Stomach smooth muscle (tissue), 2 donors: ENCODE measurements around the gene PTGES.
"Not testable (repeated sequence)": the region's sequence is repeated elsewhere in the genome, so short reads cannot be mapped to it uniquely, and the experiment has no call there.

Experiments used
- H3K27ac ChIP-seq: one replicate; pipeline ENCODE4 v1.7.0; 2013; ENCODE audit warnings: mild to moderate bottlenecking, low read length, inconsistent platforms
- H3K27me3 ChIP-seq, 2 donors: one replicate each; pipeline ENCODE4 v1.7.0; 2013; ENCODE audit warnings: low read length in 2 of 2; ENCODE audit not compliant: insufficient read depth in 2 of 2, control insufficient read depth in 1 of 2
- H3K36me3 ChIP-seq, 2 donors: one replicate each; pipeline ENCODE4 v1.7.0; 2013; ENCODE audit warnings: low read length in 2 of 2; ENCODE audit not compliant: control insufficient read depth in 2 of 2, insufficient read depth in 2 of 2
- H3K4me1 ChIP-seq: one replicate; pipeline ENCODE4 v1.7.0; 2013; ENCODE audit warnings: low read length; ENCODE audit not compliant: control insufficient read depth, insufficient read depth
- H3K4me3 ChIP-seq, 2 donors: one replicate each; pipeline ENCODE4 v1.7.0; 2013; ENCODE audit warnings: low read length in 2 of 2
- H3K9ac ChIP-seq, 2 donors: one replicate each; pipeline ENCODE4 v1.7.0; 2013; ENCODE audit warnings: low read length in 2 of 2, mild to moderate bottlenecking in 1 of 2
- H3K9me3 ChIP-seq, 2 donors: one replicate each; pipeline ENCODE4 v1.7.0; 2013; ENCODE audit warnings: low read length in 2 of 2; ENCODE audit not compliant: control insufficient read depth in 2 of 2
- donor health status: healthy.
- donor health status: Pancreatic carcinoma.

The PTGES gene

GRCh38 chr9:129759319-129759718, 6.5 kb upstream of the PTGES start:
- Histone ChIP-seq H3K27ac (no peak overlapping the region), H3K9ac (no peak overlapping the region), H3K9me3 (no peaks in the 10 kb centered on the region), H3K4me1 (peaks cover 10% of the 10 kb centered on the region), H3K36me3 (no peaks in the 10 kb centered on the region), H3K27me3 (no peaks in the 10 kb centered on the region), H3K4me3 (no peak overlapping the region)

GRCh38 chr9:129757045-129757444, 4.2 kb upstream of the PTGES start:
- peaks cover 21% of the 10 kb centered on the region for H3K4me1 ChIP-seq
- no peak overlapping the region for H3K27ac ChIP-seq
- no peaks in the 10 kb centered on the region for H3K9me3 ChIP-seq

GRCh38 chr9:129756191-129756590, 3.3 kb upstream of the PTGES start:
- Histone ChIP-seq H3K4me3 (no peak overlapping the region), H3K9me3 (no peaks in the 10 kb centered on the region), H3K27ac (no peak overlapping the region), H3K9ac (no peak overlapping the region), H3K36me3 (no peaks in the 10 kb centered on the region), H3K4me1 (peaks cover 21% of the 10 kb centered on the region), H3K27me3 (no peaks in the 10 kb centered on the region)

More at GRCh38 chr9:129757045-129757444, 4.2 kb upstream of the PTGES start:
- Histone ChIP-seq H3K36me3 (no peaks in the 10 kb centered on the region), H3K27me3 (no peaks in the 10 kb centered on the region), H3K4me3 (no peak overlapping the region), H3K9ac (no peak overlapping the region)

- peaks cover 21% of the 10 kb centered on the region for H3K4me1 ChIP-seq
- H3K4me3 ChIP-seq = no peak overlapping the region
- no peak overlapping the region for H3K9ac ChIP-seq
- H3K36me3 ChIP-seq = no peaks in the 10 kb centered on the region
- peaks cover 0 to under 1% of the 10 kb centered on the region in 2 donors for H3K27me3 ChIP-seq
- no peak overlapping the region for H3K27ac ChIP-seq
- H3K9me3 ChIP-seq = no peaks in the 10 kb centered on the region
Observed at GRCh38 chr9:129755151-129755550, 2.3 kb upstream of the PTGES start.

- Histone ChIP-seq H3K4me3 (peak overlapping the region; percentile 45 to 72), H3K9ac (peak overlapping the region; percentile 3 to 58), H3K27ac (no peak overlapping the region), H3K9me3 (no peaks in the 10 kb centered on the region), H3K4me1 (peaks cover 15% of the 10 kb centered on the region), H3K27me3 (peaks cover 0 to 2% of the 10 kb centered on the region in 2 donors), H3K36me3 (no peaks in the 10 kb centered on the region)
Observed at GRCh38 chr9:129751841-129752801, 721 bp downstream of the PTGES start.

- Histone ChIP-seq H3K4me1 (peaks cover 15% of the 10 kb centered on the region), H3K27ac (no peak overlapping the region), H3K4me3 (no peak overlapping the region), H3K36me3 (no peaks in the 10 kb centered on the region), H3K9me3 (no peaks in the 10 kb centered on the region), H3K27me3 (peaks cover 0 to 2% of the 10 kb centered on the region in 2 donors), H3K9ac (no peak overlapping the region)
Observed at GRCh38 chr9:129750013-129750638, 2.7 kb downstream of the PTGES start.

GRCh38 chr9:129749575-129749974, 3.3 kb downstream of the PTGES start:
- Histone ChIP-seq H3K4me1 (peaks cover 15% of the 10 kb centered on the region), H3K4me3 (no peak overlapping the region), H3K9ac (no peak overlapping the region), H3K36me3 (no peaks in the 10 kb centered on the region), H3K27ac (no peak overlapping the region), H3K9me3 (no peaks in the 10 kb centered on the region), H3K27me3 (peaks cover 0 to 2% of the 10 kb centered on the region in 2 donors)

GRCh38 chr9:129749052-129749451, 3.8 kb downstream of the PTGES start:
- not testable (repeated sequence) for H3K27ac ChIP-seq, H3K36me3 ChIP-seq, H3K9ac ChIP-seq, H3K27me3 ChIP-seq, H3K4me3 ChIP-seq, H3K9me3 ChIP-seq
- H3K4me1 ChIP-seq = peaks cover 15% of the 10 kb centered on the region

GRCh38 chr9:129748249-129748648, 4.6 kb downstream of the PTGES start:
- Histone ChIP-seq H3K27me3 (peaks cover 0 to 2% of the 10 kb centered on the region in 2 donors), H3K27ac (no peak overlapping the region), H3K9ac (no peak overlapping the region), H3K36me3 (no peaks in the 10 kb centered on the region), H3K4me3 (no peak overlapping the region), H3K4me1 (peaks cover 14% of the 10 kb centered on the region), H3K9me3 (no peaks in the 10 kb centered on the region)

GRCh38 chr9:129746092-129746777, 6.6 kb downstream of the PTGES start:
- no peak overlapping the region for H3K4me3 ChIP-seq
- no peaks in the 10 kb centered on the region for H3K36me3 ChIP-seq
- no peak overlapping the region for H3K27ac ChIP-seq
- no peaks in the 10 kb centered on the region for H3K9me3 ChIP-seq
- no peaks in the 10 kb centered on the region for H3K4me1 ChIP-seq
- H3K27me3 ChIP-seq = peaks cover 0 to 2% of the 10 kb centered on the region in 2 donors
- no peak overlapping the region for H3K9ac ChIP-seq
